IPS-20b (cell line): ENCODE measurements around the gene MLIP.

ENCODE experiments used
- H3K27ac ChIP-seq: one replicate; pipeline ENCODE4 v1.5.1; 2013; ENCODE audit warnings: low read length
- H3K27me3 ChIP-seq: 2 replicates; pipeline ENCODE4 v1.6.1; 2013; ENCODE audit warnings: mild to moderate bottlenecking, low read length, inconsistent platforms; ENCODE audit not compliant: insufficient read depth
- H3K36me3 ChIP-seq: 2 replicates; pipeline ENCODE4 v1.6.1; 2013; ENCODE audit warnings: low read depth, mild to moderate bottlenecking, inconsistent platforms, low read length, moderate library complexity; ENCODE audit not compliant: insufficient read depth
- H3K4me1 ChIP-seq: 2 replicates; pipeline ENCODE4 v1.6.1; 2013; ENCODE audit warnings: mild to moderate bottlenecking, control low read depth, inconsistent platforms, low read length, moderate library complexity; ENCODE audit not compliant: insufficient read depth
- H3K4me3 ChIP-seq: 2 replicates; pipeline ENCODE4 v1.5.1; 2013; ENCODE audit warnings: mild to moderate bottlenecking, low read length, inconsistent platforms
- H3K9ac ChIP-seq: 2 replicates; pipeline ENCODE4 v1.6.1; 2013; ENCODE audit warnings: low read depth, mild to moderate bottlenecking, inconsistent platforms, low read length, moderate library complexity
- H3K9me3 ChIP-seq: 2 replicates; pipeline ENCODE4 v1.6.1; 2013; ENCODE audit warnings: mild to moderate bottlenecking, low read depth, low read length, inconsistent platforms; ENCODE audit not compliant: insufficient read depth

MLIP gene

GRCh38 chr6:54315656-54316055, 204.4 kb downstream of the MLIP start:
- Histone ChIP-seq H3K9ac (no peak overlapping the region), H3K4me3 (no peak overlapping the region), H3K27ac (no peak overlapping the region), H3K9me3 (no peaks in the 10 kb centered on the region), H3K4me1 (no peaks in the 10 kb centered on the region), H3K27me3 (no peaks in the 10 kb centered on the region), H3K36me3 (no peaks in the 10 kb centered on the region)
